Activated CD4-positive, alpha-beta T cell treated with anti-CD3 and anti-CD28 coated beads, Interleukin-2, amount 50 U/mL, for 4 hours (primary cell): ENCODE data around the gene ZNF518A.

Experiments used
- DNase-seq, 2 experiments: peaks; one replicate each; pipeline ENCODE4 v3.0.0-alpha.2; 2020

Gene ZNF518A

GRCh38 chr10:96129387-96130325 lies at the start of gene ZNF518A:
Gene ZNF518A, plus strand, starts transcription at chr10:96130297. Its CDS starts 26,026 bp downstream, at chr10:96156323.
- peak; percentile 82 to 87 for DNase-seq

GRCh38 chr10:96082153-96082552 lies 47.9 kb upstream of the ZNF518A start:
- DNase-seq: no peak

GRCh38 chr10:96082748-96083147 lies 47.3 kb upstream of the ZNF518A start:
- no peak for DNase-seq

GRCh38 chr10:96089116-96089515 lies 41.0 kb upstream of the ZNF518A start:
- no peak for DNase-seq

GRCh38 chr10:96089670-96090462 lies 40.2 kb upstream of the ZNF518A start:
- DNase-seq: peak; percentile 87 to 90

- DNase-seq: peak; percentile 1 to 6
Measured at GRCh38 chr10:96090463-96090800, 39.7 kb upstream of the ZNF518A start.

GRCh38 chr10:96092999-96093767 lies 36.9 kb upstream of the ZNF518A start:
- no peak for DNase-seq

- DNase-seq: no peak
Measured at GRCh38 chr10:96093948-96094347, 36.1 kb upstream of the ZNF518A start.

- DNase-seq: no peak
Measured at GRCh38 chr10:96096958-96097357, 33.1 kb upstream of the ZNF518A start.

GRCh38 chr10:96097865-96098264 lies 32.2 kb upstream of the ZNF518A start:
- no peak for DNase-seq

- no peak for DNase-seq
Measured at GRCh38 chr10:96107623-96108038, 22.5 kb upstream of the ZNF518A start.

- no peak for DNase-seq
Measured at GRCh38 chr10:96112531-96112930, 17.6 kb upstream of the ZNF518A start.

GRCh38 chr10:96118604-96119450 lies 11.3 kb upstream of the ZNF518A start:
- DNase-seq: no peak

- DNase-seq: no peak
Measured at GRCh38 chr10:96122824-96123223, 7.3 kb upstream of the ZNF518A start.

GRCh38 chr10:96124230-96125141 lies 5.6 kb upstream of the ZNF518A start:
- no peak for DNase-seq

GRCh38 chr10:96125142-96125515 lies 5.0 kb upstream of the ZNF518A start:
- no peak for DNase-seq

GRCh38 chr10:96130326-96130995 lies 364 bp downstream of the ZNF518A start:
- DNase-seq: peak; percentile 67 to 74

- DNase-seq: no peak
Measured at GRCh38 chr10:96131621-96132020, 1.5 kb downstream of the ZNF518A start.

- no peak for DNase-seq
Measured at GRCh38 chr10:96133135-96133534, 3.0 kb downstream of the ZNF518A start.

GRCh38 chr10:96136810-96137209 lies 6.7 kb downstream of the ZNF518A start:
- no peak for DNase-seq
